OCI-M2 (cell line): ENCODE results near the gene SLC38A7.
"Not testable (repeated sequence)": the region's sequence is repeated elsewhere in the genome, so short reads cannot be mapped to it uniquely, and the experiment has no call there.

ENCODE experiments used
- DNase-seq: peaks from one replicate; lab custom pipeline; 2025; ENCODE audit not compliant: unreplicated experiment; lab: John Stamatoyannopoulos, UW

The SLC38A7 gene

DNA sequence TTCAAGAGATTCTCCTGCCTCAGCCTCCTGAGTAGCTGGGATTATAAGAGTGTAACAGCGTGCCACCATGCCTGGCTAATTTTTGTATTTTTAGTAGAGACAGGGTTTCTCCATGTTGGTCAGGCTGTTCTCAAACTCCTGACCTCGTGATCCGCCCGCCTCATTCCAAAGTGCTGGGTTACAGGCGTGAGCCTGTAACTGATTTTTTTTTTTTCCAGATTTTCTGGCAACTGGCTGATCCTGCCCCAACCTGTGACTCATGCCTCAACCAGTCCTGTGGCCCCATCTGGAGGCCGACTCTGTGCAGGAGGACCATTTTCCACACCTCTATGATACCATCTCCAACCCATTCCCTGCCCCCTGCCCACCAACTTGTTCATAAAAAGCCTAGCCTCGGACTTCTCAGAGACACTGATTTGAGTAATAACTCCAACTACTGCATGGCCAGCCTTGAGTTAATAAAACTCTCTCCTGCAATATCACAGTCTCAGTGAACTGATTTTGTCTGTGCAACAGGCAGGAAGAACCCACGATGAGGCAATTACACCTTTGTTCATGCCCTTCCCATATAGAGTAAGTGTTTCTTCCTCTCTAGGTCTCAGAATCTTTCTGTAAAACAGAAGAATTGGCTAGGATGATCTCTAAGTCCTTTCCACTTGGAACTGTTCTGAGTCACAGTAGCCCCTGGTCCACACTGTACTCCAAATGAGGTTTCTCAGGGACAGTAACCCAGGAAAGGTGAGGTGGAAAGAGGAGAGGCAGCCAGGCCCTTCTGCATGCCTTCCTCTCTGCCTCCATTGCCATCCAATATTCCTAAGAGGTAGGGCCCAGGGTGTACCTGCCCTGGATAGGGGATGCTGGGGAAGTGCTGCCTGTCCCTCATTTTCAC lies 46.2 kb downstream of the SLC38A7 start:
- DNase-seq: no peak

DNA sequence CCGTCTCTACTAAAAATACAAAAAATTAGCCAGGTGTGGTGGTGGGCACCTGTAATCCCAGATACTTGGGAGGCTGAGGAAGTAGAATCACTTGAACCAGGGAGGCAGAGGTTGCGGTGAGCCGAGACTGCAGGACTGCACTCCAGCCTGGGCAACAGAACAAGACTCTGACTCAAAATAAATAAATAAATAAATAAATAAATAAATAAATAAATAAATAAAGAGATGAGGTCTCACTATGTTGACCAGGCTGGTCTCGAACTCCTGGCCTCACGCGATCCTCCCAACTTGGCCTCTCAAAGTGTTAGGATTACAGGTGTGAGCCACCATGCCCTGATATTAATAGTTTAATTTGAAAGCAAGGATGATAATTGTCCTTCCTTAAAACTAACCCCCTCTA lies 47.5 kb downstream of the SLC38A7 start:
- DNase-seq: not testable (repeated sequence)

DNA sequence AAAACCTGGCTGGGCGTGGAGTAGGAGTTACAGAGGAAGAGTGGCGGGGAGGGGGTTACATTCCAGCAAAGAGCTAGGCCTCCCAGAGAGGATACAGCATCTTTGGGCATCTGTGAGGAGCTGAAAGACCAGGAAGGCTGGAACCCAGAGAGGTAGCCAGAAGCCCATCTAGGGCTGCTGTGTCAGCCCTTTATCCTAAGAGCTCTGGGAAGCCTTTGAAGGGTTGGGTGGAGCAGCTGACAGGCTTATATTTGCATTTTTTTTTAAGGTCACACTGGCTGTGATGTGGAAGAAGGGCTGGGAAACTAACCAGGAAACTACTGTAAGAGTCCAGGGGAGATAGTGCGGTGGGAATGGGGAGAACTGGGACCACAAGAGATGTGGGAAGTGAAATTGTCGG lies 48.1 kb downstream of the SLC38A7 start:
- DNase-seq: no peak

GRCh38 chr16:58635502-58635901 lies 49.1 kb downstream of the SLC38A7 start:
- DNase-seq: no peak

DNA sequence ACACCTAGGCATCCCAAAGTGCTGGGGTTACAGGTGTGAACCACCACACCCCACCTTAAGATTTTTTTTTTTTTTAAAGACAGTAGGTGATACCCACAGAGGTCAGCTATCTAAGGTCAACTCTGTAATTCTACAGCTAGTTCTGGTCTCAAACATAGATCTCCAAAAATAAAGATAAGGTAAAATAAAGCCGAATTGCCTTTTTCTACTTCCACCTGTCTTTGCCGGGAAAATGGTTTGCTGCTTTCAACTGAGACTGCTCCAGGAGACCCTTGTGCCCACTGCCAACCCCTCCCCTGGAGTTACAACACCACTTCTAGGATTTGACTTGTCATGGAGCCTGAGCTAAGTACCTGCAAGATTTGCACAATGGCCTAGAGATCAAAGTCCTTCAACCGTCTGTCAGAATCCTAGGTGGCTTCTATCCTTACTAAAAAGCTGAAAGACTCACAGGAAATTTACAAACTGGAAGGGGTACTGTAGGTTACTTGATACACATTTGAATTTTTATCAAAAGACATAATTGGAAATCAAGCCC lies 50.2 kb downstream of the SLC38A7 start:
- DNase-seq: no peak

GRCh38 chr16:58629733-58630640 lies 54.6 kb downstream of the SLC38A7 start, which contains the start of gene CNOT1:
Gene CNOT1, minus strand, starts transcription at chr16:58629826. Its CDS starts 30,489 bp downstream, at chr16:58599337.
- DNase-seq: peak; percentile 89

- DNase-seq: no peak
Measured at GRCh38 chr16:58628845-58629732, 55.5 kb downstream of the SLC38A7 start.

DNA sequence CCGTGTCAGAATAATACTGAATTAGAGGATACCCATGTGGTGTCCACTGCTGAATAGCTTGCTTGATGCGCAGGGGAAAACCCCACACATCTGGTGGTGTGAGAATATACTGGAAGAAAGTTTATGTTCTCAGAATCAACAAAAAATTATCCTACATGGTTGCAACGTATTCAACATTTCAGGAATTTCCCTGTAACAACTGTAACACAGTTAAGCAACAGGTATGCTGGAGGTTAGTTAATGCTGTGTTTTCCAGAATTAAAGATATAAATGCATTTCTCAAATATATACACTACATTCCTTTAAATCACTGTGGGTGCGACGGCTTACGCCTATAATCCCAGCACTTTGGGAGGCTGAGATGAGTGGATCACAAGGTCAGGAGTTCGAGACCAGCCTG lies 60.4 kb downstream of the SLC38A7 start:
- no peak for DNase-seq

DNA sequence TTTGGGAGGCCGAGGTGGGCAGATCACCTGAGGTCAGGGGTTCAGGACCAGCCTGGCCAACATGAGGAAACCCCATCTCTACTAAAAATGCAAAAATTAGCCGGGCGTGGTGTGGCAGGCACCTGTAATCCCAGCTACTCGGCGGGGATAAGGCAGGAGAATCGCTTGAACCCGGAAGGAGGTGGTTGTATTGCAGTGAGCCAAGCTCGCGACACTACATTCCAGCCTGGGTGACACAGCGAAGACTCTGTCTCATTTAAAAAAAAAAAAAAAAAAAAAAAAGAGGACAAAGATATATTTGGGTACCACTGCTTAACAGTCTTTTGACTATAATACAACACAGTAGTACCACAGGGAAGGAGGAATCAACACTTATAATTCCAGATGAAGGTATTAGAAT lies 64.2 kb downstream of the SLC38A7 start:
- DNase-seq: no peak

GRCh38 chr16:58615280-58615679 lies 69.3 kb downstream of the SLC38A7 start:
- DNase-seq: no peak
